Measurements from ENCODE around the gene DHDH.

GRCh38 chr19:48961051-48961649 is 27.7 kb downstream of the DHDH start:
- no peak for TF ChIP-seq CTCF (IDR thresholded peaks at IDR 0.05)
- TF ChIP-seq POLR2A (IDR thresholded peaks at IDR 0.05) = no peak
